Measurements from ENCODE around the gene PIGBOS1. TPM values are rescaled to one million over a fixed set of nuclear protein-coding genes. Genes with fewer than 3 reads are reported as not detected.

The PIGBOS1 gene
- total and polyA plus RNA-seq, 8 donors = 3.3 to 14.5 (median 5.4) TPM

- Histone ChIP-seq H3K9me3 (no peaks in the 10 kb centered on the region), H3K27ac (no peak overlapping the region), H3K4me3 (no peak overlapping the region), H3K4me1 (no peaks in the 10 kb centered on the region), H3K36me3 (peaks cover 0 to 23% (median 0%) of the 10 kb centered on the region in 3 donors), H3K27me3 (no peaks in the 10 kb centered on the region)
- TF ChIP-seq CTCF (IDR thresholded peaks at IDR 0.05) = no peak
- FAIRE-seq = no peak
- no peak for ATAC-seq
- no peak for DNase-seq
- intact Hi-C loops (cut with DNase I) = no loop called here
Observed at GRCh38 chr15:55358471-55358870, 39.5 kb upstream of the PIGBOS1 start.

- peaks cover 0 to 21% (median 0%) of the 10 kb centered on the region in 3 donors for H3K36me3 ChIP-seq
- no peaks in the 10 kb centered on the region for H3K27me3 ChIP-seq
- H3K27ac ChIP-seq = no peak overlapping the region
- FAIRE-seq = no peak
- no peaks in the 10 kb centered on the region for H3K4me1 ChIP-seq
- intact Hi-C loops (cut with DNase I) = no loop called here
- 95 to 98% methylated on average over 2 of the region's 2 CpGs for WGBS, 2 donors
- no peaks in the 10 kb centered on the region for H3K9me3 ChIP-seq
- no peak overlapping the region for H3K4me3 ChIP-seq
- no peak for TF ChIP-seq CTCF (IDR thresholded peaks at IDR 0.05)
- no peak for DNase-seq
- no peak for ATAC-seq
Observed at GRCh38 chr15:55357774-55358173, 38.9 kb upstream of the PIGBOS1 start.

GRCh38 chr15:55356985-55357585 lies 38.2 kb upstream of the PIGBOS1 start:
- WGBS, 2 donors = 95 to 98% methylated on average over 5 of the region's 5 CpGs
- no peak for FAIRE-seq
- Histone ChIP-seq H3K4me3 (no peak overlapping the region), H3K27me3 (no peaks in the 10 kb centered on the region), H3K9me3 (no peaks in the 10 kb centered on the region), H3K4me1 (no peaks in the 10 kb centered on the region), H3K36me3 (peaks cover 0 to 15% (median 0%) of the 10 kb centered on the region in 3 donors), H3K27ac (no peak overlapping the region)
- no peak for TF ChIP-seq CTCF (IDR thresholded peaks at IDR 0.05)
- intact Hi-C loops (cut with DNase I) = no loop called here
- no peak for ATAC-seq
- DNase-seq = no peak

- Histone ChIP-seq H3K27ac (no peak overlapping the region), H3K27me3 (no peaks in the 10 kb centered on the region), H3K36me3 (no peaks in the 10 kb centered on the region), H3K4me1 (no peaks in the 10 kb centered on the region), H3K9me3 (no peaks in the 10 kb centered on the region), H3K4me3 (no peak overlapping the region)
- WGBS, 2 donors = 96 to 98% methylated on average over 2 of the region's 2 CpGs
- ATAC-seq = no peak
- no peak for TF ChIP-seq CTCF (IDR thresholded peaks at IDR 0.05)
- FAIRE-seq = no peak
- intact Hi-C loops (cut with DNase I) = no loop called here
- no peak for DNase-seq
Observed at GRCh38 chr15:55353025-55353424, 34.1 kb upstream of the PIGBOS1 start.

- no peaks in the 10 kb centered on the region for H3K4me1 ChIP-seq
- H3K27me3 ChIP-seq = no peaks in the 10 kb centered on the region
- H3K9me3 ChIP-seq = no peaks in the 10 kb centered on the region
- no peaks in the 10 kb centered on the region for H3K36me3 ChIP-seq
- no peak overlapping the region for H3K4me3 ChIP-seq
- intact Hi-C loops (cut with DNase I) = no loop called here
- no peak for TF ChIP-seq CTCF (IDR thresholded peaks at IDR 0.05)
- WGBS, 2 donors = 94 to 98% methylated on average over 2 of the region's 2 CpGs
- FAIRE-seq = no peak
- DNase-seq = no peak
- no peak for ATAC-seq
- no peak overlapping the region for H3K27ac ChIP-seq
Observed at GRCh38 chr15:55349282-55349681, 30.4 kb upstream of the PIGBOS1 start.

Measured in pancreas (tissue), 10 donors.